GM12801 (cell line): ENCODE data around the gene SLC1A3.

ENCODE experiments used
- TF ChIP-seq, protein P1 (sequence below): IDR thresholded peaks from one replicate; pipeline ENCODE4 v1.5.1; 2011; ENCODE audit warnings: control low read depth; ENCODE audit not compliant: insufficient read length; ENCODE audit errors: extremely low read depth

Gene SLC1A3

DNA sequence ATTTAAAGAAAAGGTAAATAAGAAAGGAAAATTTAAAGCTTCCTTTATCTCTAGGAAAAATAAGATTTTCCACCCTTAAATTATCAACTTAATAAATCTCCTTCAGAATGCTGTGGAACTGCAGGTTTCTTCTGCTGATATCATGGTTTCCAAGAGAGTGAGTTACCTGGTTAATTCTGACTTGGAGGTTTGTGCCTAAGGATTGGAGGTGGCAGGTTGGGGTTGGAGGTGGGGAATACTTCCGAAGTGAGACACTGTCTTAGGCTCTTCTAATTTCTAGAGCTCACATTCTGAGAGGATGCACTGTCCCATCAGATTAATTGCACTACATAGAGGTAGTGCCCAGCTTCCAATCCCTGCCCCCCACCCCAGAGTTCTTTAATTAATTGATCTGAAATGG, 31.1 kb downstream of the SLC1A3 start:
- TF ChIP-seq, protein P1, sequence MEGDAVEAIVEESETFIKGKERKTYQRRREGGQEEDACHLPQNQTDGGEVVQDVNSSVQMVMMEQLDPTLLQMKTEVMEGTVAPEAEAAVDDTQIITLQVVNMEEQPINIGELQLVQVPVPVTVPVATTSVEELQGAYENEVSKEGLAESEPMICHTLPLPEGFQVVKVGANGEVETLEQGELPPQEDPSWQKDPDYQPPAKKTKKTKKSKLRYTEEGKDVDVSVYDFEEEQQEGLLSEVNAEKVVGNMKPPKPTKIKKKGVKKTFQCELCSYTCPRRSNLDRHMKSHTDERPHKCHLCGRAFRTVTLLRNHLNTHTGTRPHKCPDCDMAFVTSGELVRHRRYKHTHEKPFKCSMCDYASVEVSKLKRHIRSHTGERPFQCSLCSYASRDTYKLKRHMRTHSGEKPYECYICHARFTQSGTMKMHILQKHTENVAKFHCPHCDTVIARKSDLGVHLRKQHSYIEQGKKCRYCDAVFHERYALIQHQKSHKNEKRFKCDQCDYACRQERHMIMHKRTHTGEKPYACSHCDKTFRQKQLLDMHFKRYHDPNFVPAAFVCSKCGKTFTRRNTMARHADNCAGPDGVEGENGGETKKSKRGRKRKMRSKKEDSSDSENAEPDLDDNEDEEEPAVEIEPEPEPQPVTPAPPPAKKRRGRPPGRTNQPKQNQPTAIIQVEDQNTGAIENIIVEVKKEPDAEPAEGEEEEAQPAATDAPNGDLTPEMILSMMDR, result no peak

DNA sequence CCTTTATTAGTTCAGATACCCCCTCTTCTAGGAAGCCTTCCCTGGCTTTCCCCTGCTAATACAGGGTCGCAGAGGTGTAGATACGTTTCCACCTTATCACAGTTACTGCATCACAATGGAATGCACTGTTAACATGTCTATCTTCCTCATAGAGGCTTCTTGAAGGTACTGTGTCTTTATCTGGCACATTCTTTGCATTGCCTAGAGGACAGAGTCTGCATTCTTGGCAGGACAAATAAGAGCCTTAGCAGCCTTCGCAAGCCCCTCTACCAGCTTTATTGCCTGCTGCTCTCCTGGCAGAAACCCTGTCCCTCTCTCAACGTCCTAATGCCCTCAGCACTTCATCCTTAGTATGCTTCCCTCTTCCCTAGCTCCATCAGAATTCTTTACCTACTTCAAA, 31.6 kb downstream of the SLC1A3 start:
- TF ChIP-seq, protein P1, result no peak

DNA sequence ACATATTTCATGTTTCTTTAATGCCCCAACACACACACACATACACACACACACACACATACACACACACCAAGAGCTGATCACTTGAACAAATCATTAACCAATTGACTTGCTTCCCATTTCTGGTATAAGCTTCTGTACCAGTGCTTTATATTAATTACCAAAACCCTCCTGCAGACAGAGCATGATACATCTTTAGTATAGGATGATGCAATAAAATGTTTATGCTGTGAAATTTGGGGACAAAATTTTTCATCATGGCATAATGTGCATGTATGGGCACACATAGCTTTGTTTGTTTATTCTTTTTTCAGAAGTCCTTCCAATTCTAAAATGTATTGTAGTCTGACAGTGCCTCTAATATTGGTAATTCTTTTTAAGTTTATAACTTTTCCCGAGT, 34.5 kb downstream of the SLC1A3 start:
- TF ChIP-seq, protein P1, result no peak

DNA sequence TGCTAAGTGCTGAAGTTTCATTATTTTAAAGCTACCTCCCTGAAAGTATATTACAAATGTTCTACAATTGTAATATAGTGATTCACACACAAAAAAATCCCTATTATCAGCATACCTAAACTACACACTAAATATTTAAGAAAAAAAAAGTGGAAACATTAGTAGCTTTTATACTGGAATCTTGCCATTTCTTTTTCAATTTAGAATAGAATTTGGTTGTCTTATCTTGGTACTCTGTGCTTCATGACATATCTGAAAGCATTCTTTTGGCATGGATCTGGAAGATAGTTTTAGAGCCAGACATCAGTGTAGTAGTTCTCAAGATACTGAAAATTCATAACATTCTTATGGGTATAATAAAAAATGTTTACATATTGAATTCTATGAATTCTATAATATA, 35.0 kb downstream of the SLC1A3 start:
- TF ChIP-seq, protein P1, result no peak

DNA sequence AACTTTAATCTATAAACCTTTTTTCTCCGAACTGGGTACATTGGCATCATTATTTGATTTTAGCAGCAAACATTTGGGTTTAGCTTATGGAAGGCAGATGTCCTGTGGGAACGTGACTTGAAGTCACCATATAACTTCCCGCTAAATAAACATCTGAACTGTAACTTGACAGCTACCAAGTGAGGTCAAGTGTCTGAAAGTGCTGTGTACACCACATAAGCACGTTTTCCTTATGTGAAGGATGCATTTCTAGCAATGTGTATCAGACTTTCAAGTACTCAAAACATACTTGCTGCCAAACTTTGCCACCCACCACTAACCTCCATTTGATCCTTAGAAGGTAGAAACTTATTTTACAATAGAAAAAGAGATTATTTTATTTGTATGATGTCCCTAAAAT, 35.7 kb downstream of the SLC1A3 start:
- TF ChIP-seq, protein P1, result no peak

DNA sequence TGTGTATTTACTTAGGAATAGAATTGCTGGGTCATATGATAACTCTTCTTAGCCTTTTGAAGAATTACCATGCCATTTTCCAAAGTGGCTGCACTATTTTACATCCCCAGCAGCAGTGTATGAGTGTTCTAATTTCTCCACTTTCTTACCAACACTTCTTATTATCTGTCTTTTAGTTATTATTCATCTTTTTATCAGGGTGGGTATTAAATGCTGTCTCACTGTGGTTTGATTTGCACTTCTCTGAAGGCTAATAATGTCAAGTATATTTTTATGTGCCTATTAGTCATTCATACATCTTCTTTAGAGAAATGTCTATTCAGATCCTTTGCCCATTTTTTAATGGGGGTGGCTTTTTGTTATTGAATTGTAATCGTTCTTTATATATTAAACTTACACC, 36.8 kb downstream of the SLC1A3 start:
- TF ChIP-seq, protein P1, result no peak

DNA sequence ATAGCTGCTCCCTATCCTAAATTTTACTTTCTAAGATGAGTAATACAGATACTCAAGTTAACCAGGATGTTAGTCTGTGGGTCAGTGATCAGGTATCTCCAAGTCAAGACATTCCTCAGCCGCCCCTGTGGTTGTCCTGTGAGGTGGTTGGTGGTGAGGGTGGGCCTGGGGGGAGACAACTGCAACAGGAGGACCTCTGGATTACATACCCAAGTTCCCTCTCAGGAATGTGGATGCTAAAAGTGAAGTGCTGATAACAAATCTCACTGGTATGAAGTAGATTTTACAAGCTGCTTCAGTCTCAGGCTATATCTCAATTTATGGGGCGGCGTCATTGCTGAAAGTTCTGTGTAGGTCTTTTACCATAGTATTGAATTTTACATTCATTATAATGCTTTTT, 38.3 kb downstream of the SLC1A3 start:
- TF ChIP-seq, protein P1, result no peak

DNA sequence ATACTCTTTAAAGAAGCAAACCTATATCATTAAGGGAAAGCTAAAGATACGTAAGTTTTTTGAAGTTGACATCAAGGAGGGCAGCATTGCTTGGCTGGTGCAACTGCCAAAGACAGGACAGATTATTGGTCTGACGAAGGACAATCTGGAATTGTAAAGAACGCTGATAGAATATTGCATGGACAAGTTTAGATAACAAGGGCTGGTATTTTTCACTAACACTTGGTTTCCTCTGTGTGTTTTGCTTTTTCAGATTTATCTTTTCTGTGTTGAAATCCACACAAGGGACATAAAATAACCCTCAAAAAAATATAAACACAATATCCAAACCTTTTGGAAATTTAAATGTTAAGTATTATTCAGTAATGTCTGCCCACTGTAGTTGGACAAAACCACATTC, 39.7 kb downstream of the SLC1A3 start:
- TF ChIP-seq, protein P1, result no peak
